ENCODE data around the gene GRK2.

DNA sequence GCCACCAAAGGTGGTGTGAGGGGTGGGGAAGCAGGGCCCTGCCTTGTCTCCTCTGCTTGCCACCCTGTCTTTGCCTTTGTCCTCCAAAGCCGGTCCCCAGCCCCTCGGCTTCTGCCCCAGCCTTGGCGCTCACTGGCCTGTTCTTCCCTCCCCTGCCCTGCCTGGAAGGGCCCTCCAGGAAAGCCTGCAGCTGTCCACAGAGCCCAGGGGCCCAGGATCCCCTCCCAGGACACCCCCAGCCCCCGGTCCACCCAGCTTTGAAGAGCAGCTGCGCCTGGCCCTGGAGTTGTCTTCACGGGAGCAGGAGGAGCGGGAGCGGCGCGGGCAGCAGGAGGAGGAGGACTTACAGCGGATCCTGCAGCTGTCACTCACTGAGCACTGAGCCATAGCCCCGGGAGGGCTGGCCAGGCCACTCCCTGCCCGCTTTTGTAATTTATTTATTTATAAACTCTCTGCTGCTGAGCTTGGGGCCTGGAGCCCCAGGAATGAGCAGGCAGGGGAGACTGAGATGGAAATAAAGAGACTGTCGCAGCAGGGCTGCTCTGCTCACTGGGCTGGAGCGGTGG is 35.8 kb downstream of the GRK2 start:
- no peak for TF ChIP-seq SIRT6 (IDR thresholded peaks at IDR 0.05; ENCODE audit: low read depth, low read length)
- TF ChIP-seq POLR2AphosphoS2 (IDR thresholded peaks at IDR 0.05; ENCODE audit: low read length) = no peak
- no peak for TF ChIP-seq ZNF124 (CRISPR knock-in tag; IDR thresholded peaks at IDR 0.05)
- TF ChIP-seq, protein P1, sequence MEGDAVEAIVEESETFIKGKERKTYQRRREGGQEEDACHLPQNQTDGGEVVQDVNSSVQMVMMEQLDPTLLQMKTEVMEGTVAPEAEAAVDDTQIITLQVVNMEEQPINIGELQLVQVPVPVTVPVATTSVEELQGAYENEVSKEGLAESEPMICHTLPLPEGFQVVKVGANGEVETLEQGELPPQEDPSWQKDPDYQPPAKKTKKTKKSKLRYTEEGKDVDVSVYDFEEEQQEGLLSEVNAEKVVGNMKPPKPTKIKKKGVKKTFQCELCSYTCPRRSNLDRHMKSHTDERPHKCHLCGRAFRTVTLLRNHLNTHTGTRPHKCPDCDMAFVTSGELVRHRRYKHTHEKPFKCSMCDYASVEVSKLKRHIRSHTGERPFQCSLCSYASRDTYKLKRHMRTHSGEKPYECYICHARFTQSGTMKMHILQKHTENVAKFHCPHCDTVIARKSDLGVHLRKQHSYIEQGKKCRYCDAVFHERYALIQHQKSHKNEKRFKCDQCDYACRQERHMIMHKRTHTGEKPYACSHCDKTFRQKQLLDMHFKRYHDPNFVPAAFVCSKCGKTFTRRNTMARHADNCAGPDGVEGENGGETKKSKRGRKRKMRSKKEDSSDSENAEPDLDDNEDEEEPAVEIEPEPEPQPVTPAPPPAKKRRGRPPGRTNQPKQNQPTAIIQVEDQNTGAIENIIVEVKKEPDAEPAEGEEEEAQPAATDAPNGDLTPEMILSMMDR (IDR thresholded peaks at IDR 0.05 in 2 of 3, conservative IDR thresholded peaks at IDR 0.05 in 1 of 3; ENCODE audit: insufficient read depth in 2 of 3, low read depth in 1 of 3, low read length in 3 of 3) = no peak
- no peak for TF ChIP-seq CHD1 (IDR thresholded peaks at IDR 0.05; ENCODE audit: low read length)
- no peak for TF ChIP-seq ETV5 (CRISPR knock-in tag; IDR thresholded peaks at IDR 0.05; ENCODE audit: low read depth)
- TF ChIP-seq, protein P2, sequence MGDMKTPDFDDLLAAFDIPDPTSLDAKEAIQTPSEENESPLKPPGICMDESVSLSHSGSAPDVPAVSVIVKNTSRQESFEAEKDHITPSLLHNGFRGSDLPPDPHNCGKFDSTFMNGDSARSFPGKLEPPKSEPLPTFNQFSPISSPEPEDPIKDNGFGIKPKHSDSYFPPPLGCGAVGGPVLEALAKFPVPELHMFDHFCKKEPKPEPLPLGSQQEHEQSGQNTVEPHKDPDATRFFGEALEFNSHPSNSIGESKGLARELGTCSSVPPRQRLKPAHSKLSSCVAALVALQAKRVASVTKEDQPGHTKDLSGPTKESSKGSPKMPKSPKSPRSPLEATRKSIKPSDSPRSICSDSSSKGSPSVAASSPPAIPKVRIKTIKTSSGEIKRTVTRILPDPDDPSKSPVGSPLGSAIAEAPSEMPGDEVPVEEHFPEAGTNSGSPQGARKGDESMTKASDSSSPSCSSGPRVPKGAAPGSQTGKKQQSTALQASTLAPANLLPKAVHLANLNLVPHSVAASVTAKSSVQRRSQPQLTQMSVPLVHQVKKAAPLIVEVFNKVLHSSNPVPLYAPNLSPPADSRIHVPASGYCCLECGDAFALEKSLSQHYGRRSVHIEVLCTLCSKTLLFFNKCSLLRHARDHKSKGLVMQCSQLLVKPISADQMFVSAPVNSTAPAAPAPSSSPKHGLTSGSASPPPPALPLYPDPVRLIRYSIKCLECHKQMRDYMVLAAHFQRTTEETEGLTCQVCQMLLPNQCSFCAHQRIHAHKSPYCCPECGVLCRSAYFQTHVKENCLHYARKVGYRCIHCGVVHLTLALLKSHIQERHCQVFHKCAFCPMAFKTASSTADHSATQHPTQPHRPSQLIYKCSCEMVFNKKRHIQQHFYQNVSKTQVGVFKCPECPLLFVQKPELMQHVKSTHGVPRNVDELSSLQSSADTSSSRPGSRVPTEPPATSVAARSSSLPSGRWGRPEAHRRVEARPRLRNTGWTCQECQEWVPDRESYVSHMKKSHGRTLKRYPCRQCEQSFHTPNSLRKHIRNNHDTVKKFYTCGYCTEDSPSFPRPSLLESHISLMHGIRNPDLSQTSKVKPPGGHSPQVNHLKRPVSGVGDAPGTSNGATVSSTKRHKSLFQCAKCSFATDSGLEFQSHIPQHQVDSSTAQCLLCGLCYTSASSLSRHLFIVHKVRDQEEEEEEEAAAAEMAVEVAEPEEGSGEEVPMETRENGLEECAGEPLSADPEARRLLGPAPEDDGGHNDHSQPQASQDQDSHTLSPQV (IDR thresholded peaks at IDR 0.05) = no peak
- TF ChIP-seq CBFB (CRISPR knock-in tag; IDR thresholded peaks at IDR 0.05) = no peak
- TF ChIP-seq MTF1 (CRISPR knock-in tag; IDR thresholded peaks at IDR 0.05; ENCODE audit: borderline replicate concordance) = no peak
- TF ChIP-seq, protein P3, sequence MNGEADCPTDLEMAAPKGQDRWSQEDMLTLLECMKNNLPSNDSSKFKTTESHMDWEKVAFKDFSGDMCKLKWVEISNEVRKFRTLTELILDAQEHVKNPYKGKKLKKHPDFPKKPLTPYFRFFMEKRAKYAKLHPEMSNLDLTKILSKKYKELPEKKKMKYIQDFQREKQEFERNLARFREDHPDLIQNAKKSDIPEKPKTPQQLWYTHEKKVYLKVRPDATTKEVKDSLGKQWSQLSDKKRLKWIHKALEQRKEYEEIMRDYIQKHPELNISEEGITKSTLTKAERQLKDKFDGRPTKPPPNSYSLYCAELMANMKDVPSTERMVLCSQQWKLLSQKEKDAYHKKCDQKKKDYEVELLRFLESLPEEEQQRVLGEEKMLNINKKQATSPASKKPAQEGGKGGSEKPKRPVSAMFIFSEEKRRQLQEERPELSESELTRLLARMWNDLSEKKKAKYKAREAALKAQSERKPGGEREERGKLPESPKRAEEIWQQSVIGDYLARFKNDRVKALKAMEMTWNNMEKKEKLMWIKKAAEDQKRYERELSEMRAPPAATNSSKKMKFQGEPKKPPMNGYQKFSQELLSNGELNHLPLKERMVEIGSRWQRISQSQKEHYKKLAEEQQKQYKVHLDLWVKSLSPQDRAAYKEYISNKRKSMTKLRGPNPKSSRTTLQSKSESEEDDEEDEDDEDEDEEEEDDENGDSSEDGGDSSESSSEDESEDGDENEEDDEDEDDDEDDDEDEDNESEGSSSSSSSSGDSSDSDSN (IDR thresholded peaks at IDR 0.05; ENCODE audit: borderline replicate concordance in 1 of 2, low read depth in 2 of 2, low read length in 2 of 2) = no peak
- TF ChIP-seq, protein P4, sequence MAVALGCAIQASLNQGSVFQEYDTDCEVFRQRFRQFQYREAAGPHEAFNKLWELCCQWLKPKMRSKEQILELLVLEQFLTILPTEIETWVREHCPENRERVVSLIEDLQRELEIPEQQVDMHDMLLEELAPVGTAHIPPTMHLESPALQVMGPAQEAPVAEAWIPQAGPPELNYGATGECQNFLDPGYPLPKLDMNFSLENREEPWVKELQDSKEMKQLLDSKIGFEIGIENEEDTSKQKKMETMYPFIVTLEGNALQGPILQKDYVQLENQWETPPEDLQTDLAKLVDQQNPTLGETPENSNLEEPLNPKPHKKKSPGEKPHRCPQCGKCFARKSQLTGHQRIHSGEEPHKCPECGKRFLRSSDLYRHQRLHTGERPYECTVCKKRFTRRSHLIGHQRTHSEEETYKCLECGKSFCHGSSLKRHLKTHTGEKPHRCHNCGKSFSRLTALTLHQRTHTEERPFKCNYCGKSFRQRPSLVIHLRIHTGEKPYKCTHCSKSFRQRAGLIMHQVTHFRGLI (CRISPR knock-in tag; IDR thresholded peaks at IDR 0.05) = no peak
- TF ChIP-seq POLR2A (conservative IDR thresholded peaks at IDR 0.05) = no peak

All from K562 (cell line).